HG03139 (cell line): ENCODE results near the gene PHACTR3.

Experiments used
- ATAC-seq: cut with Tn5 transposase; IDR thresholded peaks from one replicate; pipeline ENCODE4 v1.9.1; 2021; ENCODE audit not compliant: unreplicated experiment

The PHACTR3 gene

GRCh38 chr20:59786801-59787537 lies 182.6 kb downstream of the PHACTR3 start:
- no peak for ATAC-seq

GRCh38 chr20:59787538-59787890 lies 183.2 kb downstream of the PHACTR3 start:
- ATAC-seq: no peak

- no peak for ATAC-seq
Observed at GRCh38 chr20:59788196-59788735, 183.9 kb downstream of the PHACTR3 start.

- no peak for ATAC-seq
Observed at GRCh38 chr20:59788811-59789397, 184.6 kb downstream of the PHACTR3 start.

- ATAC-seq: no peak
Observed at GRCh38 chr20:59789686-59790085, 185.3 kb downstream of the PHACTR3 start.

- no peak for ATAC-seq
Observed at GRCh38 chr20:59790346-59790745, 186.0 kb downstream of the PHACTR3 start.

GRCh38 chr20:59792300-59792699 lies 188.0 kb downstream of the PHACTR3 start:
- no peak for ATAC-seq

- no peak for ATAC-seq
Observed at GRCh38 chr20:59794555-59794954, 190.2 kb downstream of the PHACTR3 start.

- no peak for ATAC-seq
Observed at GRCh38 chr20:59800309-59800708, 196.0 kb downstream of the PHACTR3 start.

- ATAC-seq: no peak
Observed at GRCh38 chr20:59802018-59802417, 197.7 kb downstream of the PHACTR3 start.

GRCh38 chr20:59802471-59803221 lies 198.3 kb downstream of the PHACTR3 start:
- ATAC-seq: no peak

- ATAC-seq: no peak
Observed at GRCh38 chr20:59804347-59804746, 200.0 kb downstream of the PHACTR3 start.

- no peak for ATAC-seq
Observed at GRCh38 chr20:59804871-59805665, 200.7 kb downstream of the PHACTR3 start.

GRCh38 chr20:59805786-59806577 lies 201.6 kb downstream of the PHACTR3 start:
- ATAC-seq: no peak

- ATAC-seq: no peak
Observed at GRCh38 chr20:59806578-59806975, 202.2 kb downstream of the PHACTR3 start.

GRCh38 chr20:59807909-59808728 lies 203.8 kb downstream of the PHACTR3 start:
- ATAC-seq: no peak

GRCh38 chr20:59808729-59809381 lies 204.5 kb downstream of the PHACTR3 start:
- ATAC-seq: no peak

GRCh38 chr20:59809630-59810448 lies 205.5 kb downstream of the PHACTR3 start:
- ATAC-seq: no peak
